Hippocampal formation (tissue), 2 donors: ENCODE data around the gene PLA2G12A.
"Not testable (repeated sequence)": the region's sequence is repeated elsewhere in the genome, so short reads cannot be mapped to it uniquely, and the experiment has no call there.

Experiments used
- DNase-seq, 2 donors: peaks; one replicate each; lab custom pipeline; 2025; lab: John Stamatoyannopoulos, UW

The PLA2G12A gene

DNA sequence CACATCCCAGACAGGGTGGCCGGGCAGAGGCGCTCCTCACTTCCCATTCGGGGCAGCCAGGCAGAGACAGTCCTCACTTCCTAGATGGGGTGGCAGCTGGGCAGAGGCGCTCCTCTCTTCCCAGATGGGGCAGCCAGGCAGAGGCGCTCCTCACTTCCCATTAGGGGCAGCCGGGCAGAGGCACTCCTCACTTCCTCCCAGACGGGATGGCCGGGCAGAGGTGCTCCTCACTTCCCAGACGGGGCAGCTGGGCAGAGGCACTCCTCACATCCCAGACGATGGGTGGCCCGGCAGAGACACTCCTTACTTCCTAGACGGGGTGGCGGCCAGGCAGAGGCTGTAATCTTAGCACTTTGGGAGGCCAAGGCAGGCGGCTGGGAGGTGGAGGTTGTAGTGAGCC is 50.9 kb downstream of the PLA2G12A start:
- not testable (repeated sequence) for DNase-seq

DNA sequence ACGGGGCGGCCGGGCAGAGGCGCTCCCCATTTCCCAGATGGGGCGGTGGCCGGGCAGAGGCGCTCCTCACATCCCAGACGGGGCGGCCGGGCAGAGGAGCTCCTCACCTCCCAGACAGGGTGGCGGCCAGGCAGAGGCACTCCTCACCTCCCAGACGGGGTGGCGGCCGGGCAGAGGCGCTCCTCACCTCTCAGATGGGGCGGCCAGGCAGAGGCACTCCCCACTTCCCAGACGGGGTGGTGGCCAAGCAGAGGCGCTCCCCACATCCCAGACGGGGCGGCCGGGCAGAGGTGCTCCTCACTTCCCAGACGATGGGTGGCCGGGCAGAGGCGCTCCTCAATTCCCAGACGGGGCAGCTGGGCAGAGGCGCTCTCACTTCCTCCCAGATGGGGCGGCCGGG is 51.4 kb downstream of the PLA2G12A start:
- DNase-seq: not testable (repeated sequence)

DNA sequence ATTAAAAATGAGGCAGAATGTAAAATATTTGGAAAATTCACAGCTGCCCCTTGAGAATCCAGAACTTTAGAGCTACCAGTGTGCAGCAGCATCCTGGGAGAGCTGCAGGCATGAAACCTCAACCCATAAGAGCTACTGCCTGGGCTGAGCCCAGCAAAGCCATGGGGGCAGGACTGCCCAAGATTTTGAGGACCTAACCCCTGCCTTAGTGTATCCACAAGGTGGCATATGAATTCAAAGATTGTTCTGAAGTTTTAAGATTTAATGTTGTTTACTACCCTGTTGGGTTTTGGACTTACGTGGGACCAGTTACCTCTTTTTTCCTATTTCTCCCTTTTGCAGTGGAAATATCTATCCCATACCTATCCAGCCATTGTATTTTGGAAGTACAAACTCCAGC is 53.0 kb downstream of the PLA2G12A start:
- no peak for DNase-seq

DNA sequence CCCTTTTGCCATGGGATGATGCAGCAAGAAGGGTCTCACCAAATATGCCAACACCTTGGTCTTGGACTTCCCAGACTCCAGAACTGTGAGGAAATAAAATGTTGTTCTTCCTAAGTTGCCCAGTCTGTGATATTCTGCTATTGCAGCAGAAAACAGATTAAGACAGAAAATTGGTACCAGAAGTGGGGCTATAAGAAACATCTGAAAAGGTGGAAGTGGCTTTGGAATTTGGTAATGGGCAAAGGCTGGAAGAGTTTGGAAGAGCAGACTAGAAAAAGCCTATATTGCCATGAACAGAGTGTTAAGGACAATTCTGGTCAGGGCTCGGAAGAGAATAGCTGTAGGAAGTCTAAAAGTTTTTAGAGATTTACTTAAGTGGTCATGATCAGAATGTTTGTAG is 54.0 kb downstream of the PLA2G12A start:
- no peak for DNase-seq

DNA sequence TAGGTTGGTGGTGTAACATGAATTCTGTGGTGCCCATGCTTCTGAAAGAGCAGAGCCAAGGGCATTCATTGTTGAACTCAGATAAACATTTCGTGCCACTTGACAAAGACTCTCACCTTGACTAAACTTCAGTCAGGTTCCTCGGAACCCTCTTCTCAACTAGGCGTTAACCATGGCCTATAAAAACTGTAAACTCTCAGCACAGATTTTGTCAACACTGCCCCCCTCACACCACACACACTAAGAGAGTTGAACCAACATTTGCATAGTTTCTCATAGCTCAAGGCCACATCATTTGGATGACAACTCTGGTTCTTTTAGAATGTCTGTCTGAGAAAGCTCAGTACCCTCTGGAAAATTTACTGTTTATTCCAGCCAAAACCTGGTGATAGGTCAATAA is 54.7 kb downstream of the PLA2G12A start:
- DNase-seq: no peak

DNA sequence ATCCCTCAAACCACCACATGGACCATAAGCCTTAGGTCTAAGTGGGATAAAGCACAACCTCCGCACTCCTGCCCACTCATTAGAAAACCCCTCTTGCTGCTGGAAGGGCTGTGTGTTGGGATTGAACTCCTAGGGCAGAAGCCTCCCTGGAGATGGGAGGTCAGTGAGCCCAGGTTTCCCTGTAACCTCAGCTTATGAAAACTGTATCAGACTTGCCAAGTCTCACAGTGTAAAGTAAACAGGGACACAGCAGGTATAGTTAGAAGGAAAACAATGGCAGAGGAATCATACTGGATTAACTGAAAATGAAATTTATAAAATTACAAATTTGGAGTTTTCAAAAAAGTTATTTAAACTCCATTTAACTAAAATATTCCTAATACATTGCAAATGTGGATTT is 56.6 kb downstream of the PLA2G12A start:
- DNase-seq: no peak

DNA sequence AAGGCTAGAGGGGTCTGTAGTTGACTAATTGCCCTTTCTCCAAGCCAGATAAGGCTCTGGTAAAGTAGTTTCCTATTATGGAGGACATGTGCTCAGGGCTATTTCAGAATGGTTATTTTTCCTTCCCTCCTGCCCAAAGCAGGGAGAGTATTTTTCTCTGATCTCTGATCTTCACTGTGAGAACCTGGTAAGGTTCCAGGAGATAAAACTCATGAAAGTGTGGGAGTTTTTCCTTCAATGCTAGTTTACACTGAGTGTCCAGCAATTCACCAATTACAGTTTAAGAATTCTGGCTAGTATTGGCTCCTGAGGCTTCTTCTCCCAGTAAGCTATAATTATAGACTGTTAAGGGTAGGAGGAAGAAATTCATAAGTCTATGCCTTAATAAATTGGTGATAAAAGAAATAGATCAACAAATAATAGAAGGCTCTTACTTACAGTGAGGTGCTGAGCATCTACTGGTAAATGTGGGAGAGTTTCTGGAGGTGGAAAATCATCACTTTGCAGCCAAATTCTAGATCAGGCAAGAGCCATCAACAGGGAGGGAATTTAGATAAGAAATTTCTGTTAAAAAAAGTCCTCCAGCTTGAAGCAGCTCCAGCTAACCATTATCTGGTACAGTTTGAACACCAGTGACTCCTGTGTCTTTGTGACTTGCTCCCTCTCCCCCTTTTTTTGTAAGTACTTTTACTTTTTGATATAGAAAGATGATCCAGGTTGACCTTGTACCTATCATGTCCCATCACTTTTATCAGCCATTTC is 57.5 kb downstream of the PLA2G12A start:
- no peak for DNase-seq

DNA sequence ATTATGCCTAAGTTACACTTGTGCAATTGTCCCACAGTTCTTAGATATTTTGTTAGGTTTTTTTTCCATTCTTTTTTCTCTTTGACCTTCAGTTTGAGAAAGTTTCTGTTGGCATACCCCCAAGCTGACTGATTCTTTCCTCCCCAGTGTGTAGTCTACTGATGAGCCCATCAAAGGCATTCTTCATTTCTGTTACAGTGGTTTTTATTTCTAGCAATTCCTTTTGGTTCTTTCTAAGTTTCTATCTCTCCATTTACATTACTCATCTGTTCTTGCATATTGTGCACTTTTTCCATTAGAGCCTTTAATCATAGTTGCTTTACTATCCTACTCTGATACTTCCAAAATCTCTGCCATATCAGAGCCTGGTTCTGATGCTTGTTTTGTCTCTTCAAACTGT is 58.5 kb downstream of the PLA2G12A start:
- DNase-seq: no peak

DNA sequence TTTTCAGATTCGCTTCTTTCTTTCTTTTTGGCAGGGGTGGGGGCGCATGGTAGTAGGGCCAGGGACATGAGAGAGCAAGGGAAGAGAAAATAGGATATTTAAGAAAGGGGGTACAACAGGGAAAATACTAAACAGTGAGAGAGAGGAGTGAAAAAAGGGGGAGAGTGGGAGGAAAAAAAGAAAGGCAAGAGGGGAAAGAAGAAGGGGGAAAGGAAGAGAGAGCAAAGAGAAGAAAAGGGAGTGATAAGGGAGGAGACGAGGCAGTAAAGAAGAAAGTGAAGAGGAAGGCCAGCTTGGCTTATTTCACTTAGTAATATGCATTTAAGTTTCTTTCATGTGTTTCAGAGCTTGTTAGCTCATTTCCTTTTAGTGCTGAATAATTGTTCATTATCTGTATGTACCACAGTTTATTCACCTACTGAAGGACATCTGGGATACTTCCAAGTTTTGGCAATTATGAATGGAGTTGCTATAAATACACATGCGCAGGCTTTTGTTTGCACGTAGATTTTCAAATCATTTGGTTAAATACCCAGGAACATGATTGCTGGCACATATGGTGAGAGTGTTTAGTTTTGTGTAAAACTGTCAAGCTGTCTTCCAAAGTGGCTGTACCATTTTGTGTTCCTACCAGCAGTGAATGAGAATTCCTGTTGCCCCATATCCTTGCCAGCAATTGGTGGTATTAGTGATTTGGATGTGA is 63.9 kb downstream of the PLA2G12A start:
- no peak for DNase-seq

DNA sequence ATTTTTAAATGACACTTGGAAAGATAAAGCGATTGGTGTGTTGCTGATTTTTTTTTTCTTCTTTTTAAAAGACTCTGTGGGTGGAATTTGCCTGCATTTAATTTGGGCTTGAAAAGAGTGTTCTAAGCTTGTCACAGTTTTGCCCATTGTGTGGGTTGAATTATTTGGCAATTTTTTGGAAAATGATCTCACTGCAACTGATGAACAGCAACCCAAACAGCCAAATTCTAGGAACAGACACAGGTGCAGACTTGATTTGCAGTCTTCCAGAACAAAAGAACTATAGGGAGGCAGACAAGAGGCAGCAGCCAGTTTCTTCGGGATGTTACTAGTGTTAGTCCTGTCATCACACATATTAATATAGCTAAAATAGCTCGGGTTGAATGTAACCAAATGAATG is 67.1 kb downstream of the PLA2G12A start:
- DNase-seq: peak in 1 of 2 donors; percentile 17

DNA sequence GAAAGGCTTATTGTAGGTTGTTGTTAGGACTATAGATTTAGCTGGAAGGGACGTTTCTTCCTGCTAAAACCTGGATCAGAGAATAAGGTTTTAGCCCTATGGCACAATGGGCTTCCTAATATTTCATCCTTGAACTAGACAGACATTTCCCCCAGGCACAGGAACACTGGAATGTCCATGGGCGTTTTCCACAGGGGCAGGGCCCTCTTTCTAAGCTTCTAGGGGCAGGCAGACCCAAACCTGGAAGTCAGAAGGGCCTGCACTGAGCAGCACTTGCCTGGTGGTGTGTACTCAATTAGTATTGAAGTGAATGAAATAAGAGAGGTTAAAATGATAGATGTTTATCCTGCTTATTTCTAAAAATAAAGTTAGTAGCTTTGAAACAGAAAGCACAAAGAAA is 67.8 kb downstream of the PLA2G12A start:
- no peak for DNase-seq
